Astrocyte (in vitro differentiated cells and primary cell): ENCODE data around the gene TRPC4. TPM values are rescaled to one million over a fixed set of nuclear protein-coding genes. Genes with fewer than 3 reads are reported as not detected.
A peak's percentile ranks its signal among the peaks of the same experiment; 100 is the strongest.
"Not testable (repeated sequence)": the region's sequence is repeated elsewhere in the genome, so short reads cannot be mapped to it uniquely, and the experiment has no call there.

Experiments
- DNase-seq: peaks from one replicate; pipeline ENCODE4 v3.0.0-alpha.2; 2010; ENCODE audit warnings: low read depth
- FAIRE-seq: peaks from 2 replicates; lab custom pipeline; 2011; peaks lifted over from hg19 to GRCh38; lab: Jason Lieb, UNC
- H2AFZ ChIP-seq: 2 replicates; pipeline ENCODE4 v1.6.0; 2012; ENCODE audit warnings: low read depth, low read length, inconsistent platforms
- H3K27ac ChIP-seq: 2 replicates; pipeline ENCODE4 v1.5.1; 2011; ENCODE audit warnings: low read depth, low read length, inconsistent platforms
- H3K27me3 ChIP-seq: 2 replicates; pipeline ENCODE4 v1.6.0; 2011; ENCODE audit warnings: low read length, inconsistent platforms; ENCODE audit not compliant: insufficient read depth
- H3K36me3 ChIP-seq: 2 replicates; pipeline ENCODE4 v1.5.1; 2011; ENCODE audit warnings: low read length, inconsistent platforms; ENCODE audit not compliant: insufficient read depth
- H3K4me1 ChIP-seq: 2 replicates; pipeline ENCODE4 v1.5.1; 2011; ENCODE audit warnings: low read length, inconsistent platforms; ENCODE audit not compliant: insufficient read depth
- H3K4me2 ChIP-seq: 2 replicates; pipeline ENCODE4 v1.6.0; 2012; ENCODE audit warnings: low read length, inconsistent platforms
- H3K4me3 ChIP-seq: 2 replicates; pipeline ENCODE4 v1.5.1; 2011; ENCODE audit warnings: low read depth, mild to moderate bottlenecking, low read length, inconsistent platforms; ENCODE audit not compliant: insufficient read depth
- H3K79me2 ChIP-seq: 2 replicates; pipeline ENCODE4 v1.6.0; 2012; ENCODE audit warnings: mild to moderate bottlenecking, low read length, inconsistent platforms; ENCODE audit not compliant: insufficient read depth
- H3K9ac ChIP-seq: 2 replicates; pipeline ENCODE4 v1.6.0; 2012; ENCODE audit warnings: mild to moderate bottlenecking, low read length, inconsistent platforms
- H3K9me3 ChIP-seq: 2 replicates; pipeline ENCODE4 v1.5.1; 2012; ENCODE audit warnings: low read depth, mild to moderate bottlenecking, low read length, inconsistent platforms; ENCODE audit not compliant: insufficient read depth
- H4K20me1 ChIP-seq: 2 replicates; pipeline ENCODE4 v1.6.0; 2012; ENCODE audit warnings: low read length, inconsistent platforms; ENCODE audit not compliant: insufficient read depth
- H3K27ac Mint-ChIP-seq: one replicate; pipeline ENCODE4 v1.8.0; 2021; ENCODE audit warnings: mild to moderate bottlenecking, mixed read lengths; ENCODE audit not compliant: unreplicated experiment
- H3K27me3 Mint-ChIP-seq: one replicate; pipeline ENCODE4 v1.8.0; 2021; ENCODE audit warnings: low read depth, mixed read lengths; ENCODE audit not compliant: unreplicated experiment
- H3K36me3 Mint-ChIP-seq: one replicate; pipeline ENCODE4 v1.8.0; 2021; ENCODE audit warnings: low read depth, mixed read lengths; ENCODE audit not compliant: unreplicated experiment
- H3K4me1 Mint-ChIP-seq: one replicate; pipeline ENCODE4 v1.8.0; 2021; ENCODE audit warnings: low read depth, mixed read lengths; ENCODE audit not compliant: unreplicated experiment
- H3K4me3 Mint-ChIP-seq: one replicate; pipeline ENCODE4 v1.8.0; 2021; ENCODE audit warnings: mild to moderate bottlenecking, moderate library complexity, mixed read lengths; ENCODE audit not compliant: unreplicated experiment
- H3K9me3 Mint-ChIP-seq: one replicate; pipeline ENCODE4 v1.8.0; 2021; ENCODE audit warnings: mild to moderate bottlenecking, mixed read lengths; ENCODE audit not compliant: unreplicated experiment
- CTCF ChIP-seq: IDR thresholded peaks from 2 replicates; pipeline ENCODE4 v1.5.1; 2011; ENCODE audit warnings: low read depth, mild to moderate bottlenecking, inconsistent platforms, low read length, moderate library complexity; ENCODE audit not compliant: insufficient read depth
- EZH2 ChIP-seq: IDR thresholded peaks from 2 replicates; pipeline ENCODE4 v1.6.1; 2012; ENCODE audit warnings: mild to moderate bottlenecking, low read length, inconsistent platforms; ENCODE audit not compliant: insufficient read depth
- total RNA-seq: library from RNA; stranded (reverse); gene quantifications from 2 replicates; pipeline ENCODE4 v1.2.1, GENCODE V29; 2021

TRPC4 gene
- total RNA-seq, 1 donor from 2014 or later: 14.4 TPM

- Histone ChIP-seq H4K20me1 (no peaks in the 10 kb centered on the region), H3K9ac (no peak overlapping the region), H3K27ac (no peak overlapping the region), H3K27me3 (no peaks in the 10 kb centered on the region), H3K4me1 (no peaks in the 10 kb centered on the region), H3K9me3 (no peaks in the 10 kb centered on the region), H3K36me3 (no peaks in the 10 kb centered on the region), H3K4me2 (no peak overlapping the region), H3K4me3 (no peak overlapping the region), H3K79me2 (no peaks in the 10 kb centered on the region), H2AFZ (no peak overlapping the region)
- Mint-ChIP-seq H3K4me3 (no peak overlapping the region), H3K36me3 (no peaks in the 10 kb centered on the region), H3K27ac (no peak overlapping the region), H3K4me1 (peaks cover 12% of the 10 kb centered on the region), H3K27me3 (no peaks in the 10 kb centered on the region), H3K9me3 (no peaks in the 10 kb centered on the region)
- DNase-seq: peak; percentile 80
- TF ChIP-seq CTCF (no peak), EZH2 (no peak)
- FAIRE-seq: peak; percentile 76
These were observed 71.9 kb downstream of the TRPC4 start for GRCh38 chr13:37797631-37798030.

GRCh38 chr13:37796795-37797194 lies 72.8 kb downstream of the TRPC4 start:
- H3K27ac ChIP-seq, FAIRE-seq, H3K36me3 ChIP-seq, H3K4me3 Mint-ChIP-seq, H3K9me3 ChIP-seq, H3K9ac ChIP-seq, H3K27me3 Mint-ChIP-seq, H3K79me2 ChIP-seq, DNase-seq, H3K36me3 Mint-ChIP-seq, H3K4me1 ChIP-seq, H2AFZ ChIP-seq, H3K4me3 ChIP-seq, H3K27ac Mint-ChIP-seq, H4K20me1 ChIP-seq, H3K27me3 ChIP-seq, H3K9me3 Mint-ChIP-seq, H3K4me2 ChIP-seq: not testable (repeated sequence)
- H3K4me1 Mint-ChIP-seq: peaks cover 12% of the 10 kb centered on the region

- Histone ChIP-seq H3K27me3 (no peaks in the 10 kb centered on the region), H3K9ac (no peak overlapping the region), H3K4me3 (no peak overlapping the region), H3K4me1 (no peaks in the 10 kb centered on the region), H2AFZ (no peak overlapping the region), H3K9me3 (no peaks in the 10 kb centered on the region), H3K79me2 (peaks cover 4% of the 10 kb centered on the region), H3K27ac (no peak overlapping the region), H3K36me3 (no peaks in the 10 kb centered on the region), H3K4me2 (no peak overlapping the region), H4K20me1 (no peaks in the 10 kb centered on the region)
- Mint-ChIP-seq H3K4me3 (no peak overlapping the region), H3K9me3 (no peaks in the 10 kb centered on the region), H3K27ac (no peak overlapping the region), H3K27me3 (no peaks in the 10 kb centered on the region), H3K4me1 (peaks cover 15% of the 10 kb centered on the region), H3K36me3 (no peaks in the 10 kb centered on the region)
- TF ChIP-seq CTCF (no peak), EZH2 (no peak)
- FAIRE-seq: peak; percentile 17
- DNase-seq: no peak
These were observed 74.2 kb downstream of the TRPC4 start for GRCh38 chr13:37795326-37795725.
